HepG2 (cell line): ENCODE results near the gene GNPAT. TPM values are rescaled to one million over a fixed set of nuclear protein-coding genes. Genes with fewer than 3 reads are reported as not detected.

ENCODE experiments used
- ATAC-seq: fragments of 200-7000 bp; cut with Tn5 transposase; 3 replicates; pipeline ENCODE4 v1.9.1; 2020; ENCODE audit warnings: mild to moderate bottlenecking, moderate library complexity
- BruUV-seq: library from RNA; stranded (reverse); fragments of 400-500 nt; replicated peaks from 2 replicates; lab custom pipeline; 2021; lab: Mats Ljungman, UMichigan
- CTCF ChIA-PET: fragments of 300-600 bp; formaldehyde crosslinking; extraction: SDS; loops from one replicate; lab custom pipeline; 2021; ENCODE audit warnings: low total read pairs, inconsistent platforms, low intra/inter-chr PET ratio; lab: Yijun Ruan, JAX
- POLR2A ChIA-PET: fragments of 350-600 bp; sonication (Branson Sonifier 250); formaldehyde crosslinking; loops from one replicate; lab custom pipeline; 2020; ENCODE audit warnings: antibody characterized with exemption, inconsistent platforms; lab: Yijun Ruan, JAX
- DNase-seq: peaks from one replicate; pipeline ENCODE4 v3.0.0-alpha.2; 2015; ENCODE audit warnings: low spot score
- FAIRE-seq: peaks from 3 replicates; lab custom pipeline; 2011; peaks lifted over from hg19 to GRCh38; lab: Jason Lieb, UNC
- H2AFZ ChIP-seq: one replicate; pipeline ENCODE4 v1.6.1; 2011; ENCODE audit warnings: low read length, inconsistent platforms
- H3K27ac ChIP-seq: fragments of 300-600 bp; 3 replicates; pipeline ENCODE4 v1.8.0; 2011; ENCODE audit warnings: mixed run types, mild to moderate bottlenecking, mixed read lengths, low read length, inconsistent platforms; ENCODE audit not compliant: insufficient read depth; ENCODE audit errors: extremely low read length
- H3K27me3 ChIP-seq, 2 experiments: fragments of 200-600 bp in 1 of 2; 2 replicates in 1 of 2; 3 replicates in 1 of 2; pipeline versions ENCODE4 v1.6.0 to v1.8.0; 2011; ENCODE audit warnings: low read length in 2 of 2, mild to moderate bottlenecking in 2 of 2, moderate library complexity in 2 of 2, inconsistent platforms in 1 of 2; ENCODE audit not compliant: insufficient read depth in 2 of 2, control insufficient read depth in 1 of 2
- H3K36me3 ChIP-seq, 2 experiments: fragments of 200-600 bp in 1 of 2; replicated peaks in 1 of 2; 2 replicates in 1 of 2; 3 replicates in 1 of 2; pipeline versions ENCODE4 v1.5.1 to v1.8.0; 2011; ENCODE audit warnings: low read length in 2 of 2, inconsistent platforms in 1 of 2; ENCODE audit not compliant: insufficient read depth in 2 of 2, control insufficient read depth in 1 of 2
- H3K4me1 ChIP-seq: 2 replicates; pipeline ENCODE4 v1.5.1; 2012; ENCODE audit warnings: low read length, inconsistent platforms; ENCODE audit not compliant: insufficient read depth
- H3K4me2 ChIP-seq: 2 replicates; pipeline ENCODE4 v1.6.0; 2011; ENCODE audit warnings: low read depth, low read length, inconsistent platforms
- H3K4me3 ChIP-seq, 3 experiments: fragments of 200-600 bp in 1 of 3; sonication (generic), shearing (Covaris generic) in 1 of 3; replicated peaks in 1 of 3; 2 replicates each; pipeline ENCODE4 v1.5.1; 2011 to 2016; ENCODE audit warnings: low read length in 3 of 3, inconsistent platforms in 2 of 3, low read depth in 2 of 3, mild to moderate bottlenecking in 2 of 3, control low read depth in 1 of 3, mixed read lengths in 1 of 3; ENCODE audit not compliant: insufficient read depth in 1 of 3
- H3K79me2 ChIP-seq: one replicate; pipeline ENCODE4 v1.6.1; 2011; ENCODE audit warnings: low read length, inconsistent platforms; ENCODE audit not compliant: insufficient read depth
- H3K9ac ChIP-seq: 2 replicates; pipeline ENCODE4 v1.6.0; 2011; ENCODE audit warnings: mild to moderate bottlenecking, low read depth, low read length, inconsistent platforms; ENCODE audit not compliant: insufficient read depth
- H3K9me3 ChIP-seq: 2 replicates; pipeline ENCODE4 v1.5.1; 2012; ENCODE audit warnings: mild to moderate bottlenecking, low read length
- H4K20me1 ChIP-seq: 2 replicates; pipeline ENCODE4 v1.6.0; 2011; ENCODE audit warnings: inconsistent platforms, mild to moderate bottlenecking, low read length, moderate library complexity; ENCODE audit not compliant: insufficient read depth
- BCL3 ChIP-seq: sonication (generic); formaldehyde crosslinking; IDR thresholded peaks from 2 replicates; pipeline ENCODE4 v1.5.1; 2020; ENCODE audit warnings: mild to moderate bottlenecking, missing genetic modification reagents, moderate library complexity
- CHD4 ChIP-seq: fragments of 200-600 bp; sonication (generic); IDR thresholded peaks from 2 replicates; pipeline ENCODE4 v1.7.0; 2017; ENCODE audit warnings: mild to moderate bottlenecking, low read length, borderline replicate concordance
- HMGXB3 ChIP-seq: sonication (generic); formaldehyde crosslinking; IDR thresholded peaks from 2 replicates; pipeline ENCODE4 v1.4.0; 2020; ENCODE audit warnings: missing genetic modification reagents, borderline replicate concordance
- HOXD1 ChIP-seq: sonication (generic); formaldehyde crosslinking; IDR thresholded peaks from 2 replicates; pipeline ENCODE4 v1.5.0; 2020; ENCODE audit warnings: missing genetic modification reagents
- MTA3 ChIP-seq: sonication (generic); formaldehyde crosslinking; IDR thresholded peaks from 2 replicates; pipeline ENCODE4 v1.4.0; 2020; ENCODE audit warnings: missing genetic modification reagents
- PHB2 ChIP-seq: fragments of 450-650 bp; IDR thresholded peaks from 2 replicates; pipeline ENCODE4 v1.6.1; 2018; ENCODE audit not compliant: partially characterized antibody
- SPEN ChIP-seq: sonication (generic); formaldehyde crosslinking; IDR thresholded peaks from 2 replicates; pipeline ENCODE4 v1.5.1; 2020; ENCODE audit warnings: low read depth, mild to moderate bottlenecking, missing genetic modification reagents
- ZNF101 ChIP-seq: sonication (generic); formaldehyde crosslinking; IDR thresholded peaks from 2 replicates; pipeline ENCODE4 v1.4.0; 2020; ENCODE audit warnings: mild to moderate bottlenecking, low read depth, missing genetic modification reagents, borderline replicate concordance
- ZNF263 ChIP-seq: sonication (generic); formaldehyde crosslinking; IDR thresholded peaks from 2 replicates; pipeline ENCODE4 v1.4.0; 2020; ENCODE audit warnings: missing genetic modification reagents
- ZSCAN9 ChIP-seq: IDR thresholded peaks from 2 replicates; pipeline ENCODE4 v1.6.1; 2016; ENCODE audit warnings: borderline replicate concordance
- WGBS: methylation state at CpG from one replicate; pipeline ENCODE4 v1.1.6; 2017; ENCODE audit warnings: low lambda C conversion rate; 5-methylcytosine and 5-hydroxymethylcytosine counted together
- in situ Hi-C: cut with HindIII; loops from 2 replicates; pipeline ENCODE4 v1.10.0; 2017; ENCODE audit warnings: low pct_unique_long_range_greater_than_20kb; ENCODE audit not compliant: extremely low pct_ligation_motif_present
- intact Hi-C: fragments of 100-400 bp; cut with micrococcal nuclease; formaldehyde crosslinking; loops from one replicate; pipeline ENCODE4 v1.10.0; 2022; ENCODE audit not compliant: unreplicated experiment
- polyA plus RNA-seq, 8 experiments: library from polyadenylated mRNA; depleted of rRNA in 3 of 8; stranded (reverse) in 7 of 8; unstranded in 1 of 8; fragments of >200 nt; fragmentation: Illumina TruSeq in 4 of 8; extraction: Trizol in 4 of 8; gene quantifications; 2 replicates each; pipeline versions ENCODE4 v1.2.1 to v1.2.3, GENCODE V29; 2011 to 2016; ENCODE audit warnings: low read depth in 4 of 8, missing spikeins in 1 of 8, mixed read lengths in 1 of 8; ENCODE audit not compliant: insufficient read depth in 1 of 8
- total RNA-seq, 5 experiments: library from RNA; depleted of rRNA; stranded (reverse); fragments of >200 nt; fragmentation: Illumina TruSeq; extraction: Trizol; gene quantifications; 2 replicates each; pipeline ENCODE4 v1.2.3, GENCODE V29; 2016; ENCODE audit warnings: low read depth in 1 of 5
- TF ChIP-seq, protein P1 (sequence below): sonication (generic); formaldehyde crosslinking; IDR thresholded peaks from 2 replicates; pipeline ENCODE4 v1.5.1; 2020; ENCODE audit warnings: mild to moderate bottlenecking, moderate library complexity, missing genetic modification reagents

The GNPAT gene
- total and polyA plus RNA-seq, 2 of the 13 experiments (the other 11 are each of a cell fraction or from before 2014, with no cell fraction given): 58.3 to 114 TPM

GRCh38 chr1:231217056-231217455 is 24.0 kb upstream of the GNPAT start:
- no peak for TF ChIP-seq ZNF263 (CRISPR knock-in tag)
- ChIA-PET POLR2A (interaction anchor here (0.8 to 1.5 kb wide), 2 partner anchors 25 to 444 kb away, joined by 3 to 6 read pairs; partner anchors contain the start of gene GNPAT), CTCF (no interaction called here)
- no peak overlapping the region for H3K4me2 ChIP-seq
- no peak for DNase-seq
- 98% methylated on average over 9 of the region's 11 CpGs for WGBS
- no peak overlapping the region for H2AFZ ChIP-seq
- no peaks in the 10 kb centered on the region for H3K36me3 ChIP-seq
- H3K4me3 ChIP-seq: no peak overlapping the region
- H3K27ac ChIP-seq: no peak overlapping the region
- in situ Hi-C loops (loop anchor here (10.0 to 25.0 kb wide), 3 partner anchors 122 to 580 kb away; partner anchors contain the start of gene COG2), intact Hi-C loops (no loop called here)
- H3K9ac ChIP-seq: no peak overlapping the region
- no peak for FAIRE-seq
- H4K20me1 ChIP-seq: no peaks in the 10 kb centered on the region
- no peaks in the 10 kb centered on the region for H3K9me3 ChIP-seq
- H3K79me2 ChIP-seq: no peaks in the 10 kb centered on the region
- no peak for ATAC-seq
- peaks cover 66% of the 10 kb centered on the region for H3K4me1 ChIP-seq
- BruUV-seq: no TSS peak
- no peaks in the 10 kb centered on the region for H3K27me3 ChIP-seq

DNA sequence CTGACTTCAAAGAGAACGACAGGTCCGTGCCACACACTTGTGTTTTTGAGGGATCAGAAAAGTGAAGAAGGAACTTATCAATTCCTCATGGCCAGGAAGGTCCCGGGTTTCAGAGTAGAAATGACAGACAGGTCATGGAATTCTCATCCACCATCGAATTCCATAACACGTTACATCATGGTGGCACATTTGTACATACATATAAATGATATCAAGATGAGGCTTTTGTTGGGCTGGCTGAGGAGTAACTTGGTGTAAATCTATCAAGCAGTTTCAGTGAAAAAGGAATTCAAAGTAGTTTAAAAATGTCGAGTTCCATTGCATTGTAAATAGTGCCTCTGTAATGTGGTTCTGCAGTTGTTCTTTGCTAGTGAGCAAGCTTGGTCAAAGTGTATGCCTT is 22.9 kb upstream of the GNPAT start:
- WGBS: 86% methylated on average over 6 of the region's 6 CpGs
- TF ChIP-seq HMGXB3 (CRISPR knock-in tag) (no peak), ZSCAN9 (CRISPR knock-in tag) (no peak), HOXD1 (CRISPR knock-in tag) (no peak), MTA3 (CRISPR knock-in tag) (no peak), SPEN (CRISPR knock-in tag) (no peak), BCL3 (CRISPR knock-in tag) (no peak), PHB2 (no peak), ZNF101 (CRISPR knock-in tag) (no peak), CHD4 (no peak)
- TF ChIP-seq, protein P1, sequence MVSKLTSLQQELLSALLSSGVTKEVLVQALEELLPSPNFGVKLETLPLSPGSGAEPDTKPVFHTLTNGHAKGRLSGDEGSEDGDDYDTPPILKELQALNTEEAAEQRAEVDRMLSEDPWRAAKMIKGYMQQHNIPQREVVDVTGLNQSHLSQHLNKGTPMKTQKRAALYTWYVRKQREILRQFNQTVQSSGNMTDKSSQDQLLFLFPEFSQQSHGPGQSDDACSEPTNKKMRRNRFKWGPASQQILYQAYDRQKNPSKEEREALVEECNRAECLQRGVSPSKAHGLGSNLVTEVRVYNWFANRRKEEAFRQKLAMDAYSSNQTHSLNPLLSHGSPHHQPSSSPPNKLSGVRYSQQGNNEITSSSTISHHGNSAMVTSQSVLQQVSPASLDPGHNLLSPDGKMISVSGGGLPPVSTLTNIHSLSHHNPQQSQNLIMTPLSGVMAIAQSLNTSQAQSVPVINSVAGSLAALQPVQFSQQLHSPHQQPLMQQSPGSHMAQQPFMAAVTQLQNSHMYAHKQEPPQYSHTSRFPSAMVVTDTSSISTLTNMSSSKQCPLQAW: no peak
- in situ Hi-C loops: loop anchor here (10.0 to 25.0 kb wide), 3 partner anchors 123 to 581 kb away; partner anchors contain the start of gene COG2

More for the DNA sequence above, 22.9 kb upstream of the GNPAT start:
- ChIA-PET POLR2A (no interaction called here), CTCF (no interaction called here)
- no peak overlapping the region for H2AFZ ChIP-seq
- no peak overlapping the region for H3K27ac ChIP-seq
- ATAC-seq: no peak
- H3K36me3 ChIP-seq: no peaks in the 10 kb centered on the region
- H4K20me1 ChIP-seq: no peaks in the 10 kb centered on the region
- no peak overlapping the region for H3K4me2 ChIP-seq
- H3K27me3 ChIP-seq: no peaks in the 10 kb centered on the region
- intact Hi-C loops: loop anchor here (2.0 kb wide), 1 partner anchor 15 kb away; no protein-coding TSS in a partner anchor
- no peak overlapping the region for H3K9ac ChIP-seq
- DNase-seq: no peak
- no peak for FAIRE-seq
- peaks cover 59% of the 10 kb centered on the region for H3K4me1 ChIP-seq
- H3K79me2 ChIP-seq: no peaks in the 10 kb centered on the region
- no peak overlapping the region for H3K4me3 ChIP-seq
- BruUV-seq: no TSS peak
- no peaks in the 10 kb centered on the region for H3K9me3 ChIP-seq
